Tibial nerve (tissue), 4 donors: Measurements from ENCODE around the gene LGALS14. TPM values are rescaled to one million over a fixed set of nuclear protein-coding genes. Genes with fewer than 3 reads are reported as not detected.
A peak's percentile ranks its signal among the peaks of the same experiment; 100 is the strongest.
"Not testable (repeated sequence)": the region's sequence is repeated elsewhere in the genome, so short reads cannot be mapped to it uniquely, and the experiment has no call there.

Source experiments
- DNase-seq, 2 donors: peaks; one replicate each; pipeline ENCODE4 v3.0.0-alpha.2; 2019; ENCODE audit warnings: low spot score in 2 of 2
- H3K27ac ChIP-seq, 4 donors: fragments of 200-600 bp; sonication (generic) in 3 of 4; one replicate each; pipeline ENCODE4 v1.5.1; 2017 to 2019; ENCODE audit warnings: mild to moderate bottlenecking in 1 of 4
- H3K27me3 ChIP-seq, 2 donors: fragments of 200-600 bp; sonication (generic) in 1 of 2; one replicate each; pipeline versions ENCODE4 v1.5.1 to v1.6.0; 2017 to 2019
- H3K36me3 ChIP-seq, 3 donors: fragments of 200-600 bp; sonication (generic); one replicate each; pipeline ENCODE4 v1.5.1; 2018 to 2019
- H3K4me1 ChIP-seq, 4 donors: fragments of 200-600 bp; sonication (generic) in 3 of 4; one replicate each; pipeline ENCODE4 v1.5.1; 2017 to 2019
- H3K4me3 ChIP-seq, 4 donors: fragments of 200-600 bp; sonication (generic) in 3 of 4; one replicate each; pipeline ENCODE4 v1.5.1; 2017 to 2019; ENCODE audit warnings: mild to moderate bottlenecking in 1 of 4, moderate library complexity in 1 of 4
- H3K9me3 ChIP-seq, 4 donors: fragments of 200-600 bp; sonication (generic) in 3 of 4; one replicate each; pipeline ENCODE4 v1.5.1; 2017 to 2019
- EP300 ChIP-seq, 2 donors: sonication (generic); formaldehyde crosslinking; IDR thresholded peaks; one replicate each; pipeline ENCODE4 v1.6.1; 2017; ENCODE audit warnings: antibody characterized with exemption in 2 of 2, mild to moderate bottlenecking in 1 of 2
- POLR2A ChIP-seq, 2 donors: fragments of 450-650 bp; IDR thresholded peaks; one replicate each; pipeline ENCODE4 v1.6.1; 2017; ENCODE audit warnings: antibody characterized with exemption in 2 of 2, mild to moderate bottlenecking in 2 of 2, moderate library complexity in 2 of 2
- WGBS, 2 donors: methylation state at CpG; one replicate each; pipeline ENCODE4 v1.1.5; 2018; 5-methylcytosine and 5-hydroxymethylcytosine counted together
- total RNA-seq, 4 donors: library from RNA; depleted of rRNA; stranded (reverse); fragments of >200 nt; gene quantifications; one replicate each; pipeline ENCODE4 v1.1.0, GENCODE V29; 2016
- TF ChIP-seq, protein P1 (sequence below), 5 experiments: fragments of 200-600 bp in 3 of 5; fragments of 450-650 bp in 2 of 5; sonication (generic) in 3 of 5; IDR thresholded peaks; one replicate each; pipeline ENCODE4 v1.5.1; 2016 to 2019; ENCODE audit warnings: antibody characterized with exemption in 5 of 5, mild to moderate bottlenecking in 3 of 5, moderate library complexity in 2 of 5

LGALS14 gene
- total RNA-seq, 4 donors from 2014 or later: not detected

DNA sequence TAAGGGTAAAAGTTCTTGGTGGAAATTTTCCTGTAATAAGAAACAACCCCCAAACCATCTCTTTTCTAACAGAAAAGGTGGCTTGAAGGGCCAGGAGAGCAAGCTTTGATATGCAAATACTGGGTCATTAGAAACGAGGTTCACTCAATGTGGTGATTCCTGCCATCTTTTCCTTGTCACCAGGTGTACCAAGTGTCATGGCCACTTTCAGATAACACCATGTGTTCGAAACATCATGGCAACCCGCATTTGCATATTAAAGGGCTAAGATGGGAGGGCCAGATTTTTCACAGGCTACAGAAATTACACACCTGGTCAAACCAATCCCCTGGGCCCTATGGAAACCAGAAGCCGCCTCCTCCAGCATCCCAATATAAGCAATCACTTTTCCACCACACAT lies 33.3 kb upstream of the LGALS14 start:
- H3K27me3 ChIP-seq: no peaks in the 10 kb centered on the region
- H3K27ac ChIP-seq: no peak overlapping the region
- H3K4me3 ChIP-seq: no peak overlapping the region
- H3K36me3 ChIP-seq: no peaks in the 10 kb centered on the region
- 42% methylated on average over 4 of the region's 4 CpGs for WGBS, 2 donors
- TF ChIP-seq POLR2A (IDR thresholded peaks at IDR 0.05) (no peak), EP300 (IDR thresholded peaks at IDR 0.05) (no peak)
- TF ChIP-seq, protein P1, sequence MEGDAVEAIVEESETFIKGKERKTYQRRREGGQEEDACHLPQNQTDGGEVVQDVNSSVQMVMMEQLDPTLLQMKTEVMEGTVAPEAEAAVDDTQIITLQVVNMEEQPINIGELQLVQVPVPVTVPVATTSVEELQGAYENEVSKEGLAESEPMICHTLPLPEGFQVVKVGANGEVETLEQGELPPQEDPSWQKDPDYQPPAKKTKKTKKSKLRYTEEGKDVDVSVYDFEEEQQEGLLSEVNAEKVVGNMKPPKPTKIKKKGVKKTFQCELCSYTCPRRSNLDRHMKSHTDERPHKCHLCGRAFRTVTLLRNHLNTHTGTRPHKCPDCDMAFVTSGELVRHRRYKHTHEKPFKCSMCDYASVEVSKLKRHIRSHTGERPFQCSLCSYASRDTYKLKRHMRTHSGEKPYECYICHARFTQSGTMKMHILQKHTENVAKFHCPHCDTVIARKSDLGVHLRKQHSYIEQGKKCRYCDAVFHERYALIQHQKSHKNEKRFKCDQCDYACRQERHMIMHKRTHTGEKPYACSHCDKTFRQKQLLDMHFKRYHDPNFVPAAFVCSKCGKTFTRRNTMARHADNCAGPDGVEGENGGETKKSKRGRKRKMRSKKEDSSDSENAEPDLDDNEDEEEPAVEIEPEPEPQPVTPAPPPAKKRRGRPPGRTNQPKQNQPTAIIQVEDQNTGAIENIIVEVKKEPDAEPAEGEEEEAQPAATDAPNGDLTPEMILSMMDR (IDR thresholded peaks at IDR 0.05): no peak
- H3K9me3 ChIP-seq: no peaks in the 10 kb centered on the region
- H3K4me1 ChIP-seq: no peaks in the 10 kb centered on the region
- no peak for DNase-seq

DNA sequence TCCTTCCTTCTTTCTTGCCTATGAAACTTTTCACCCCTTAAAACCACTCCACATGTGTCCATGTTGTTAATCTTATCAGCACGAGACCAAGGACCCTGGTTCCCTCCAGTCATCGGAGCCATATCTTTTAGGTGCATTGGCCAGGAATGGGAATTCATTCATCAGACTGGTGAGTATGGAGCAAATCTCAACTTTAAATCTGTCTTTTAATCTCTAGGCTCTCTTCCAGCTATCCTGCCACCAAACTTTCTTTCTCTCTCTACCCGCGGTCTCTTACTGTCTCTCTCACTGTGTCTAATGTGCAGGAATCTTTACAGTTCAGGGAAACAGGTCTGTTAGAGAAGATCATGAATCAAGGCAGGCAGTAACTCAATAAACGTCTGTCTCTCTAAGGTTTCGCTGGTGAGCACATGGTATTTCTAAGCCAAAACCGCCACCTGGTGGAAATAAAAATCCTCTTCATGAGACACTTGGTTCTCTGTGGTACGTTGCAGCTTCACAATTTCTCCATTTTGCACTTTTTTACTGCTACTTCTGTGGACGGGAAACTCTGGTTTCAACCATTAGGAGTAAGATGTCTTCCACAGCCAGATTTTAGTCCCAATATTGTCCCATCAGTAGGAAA lies 32.4 kb upstream of the LGALS14 start:
- Histone ChIP-seq H3K4me1 (no peaks in the 10 kb centered on the region), H3K27me3 (no peaks in the 10 kb centered on the region), H3K4me3 (no peak overlapping the region), H3K27ac (no peak overlapping the region), H3K9me3 (no peaks in the 10 kb centered on the region), H3K36me3 (no peaks in the 10 kb centered on the region)
- no peak for TF ChIP-seq POLR2A (IDR thresholded peaks at IDR 0.05)
- TF ChIP-seq, protein P1 (IDR thresholded peaks at IDR 0.05): peak in 4 of 5 experiments; percentile 22 to 52 (median 44)
- DNase-seq: peak in 1 of 2 donors; percentile 51
- WGBS, 2 donors: 14 to 16% methylated on average over 9 of the region's 9 CpGs

DNA sequence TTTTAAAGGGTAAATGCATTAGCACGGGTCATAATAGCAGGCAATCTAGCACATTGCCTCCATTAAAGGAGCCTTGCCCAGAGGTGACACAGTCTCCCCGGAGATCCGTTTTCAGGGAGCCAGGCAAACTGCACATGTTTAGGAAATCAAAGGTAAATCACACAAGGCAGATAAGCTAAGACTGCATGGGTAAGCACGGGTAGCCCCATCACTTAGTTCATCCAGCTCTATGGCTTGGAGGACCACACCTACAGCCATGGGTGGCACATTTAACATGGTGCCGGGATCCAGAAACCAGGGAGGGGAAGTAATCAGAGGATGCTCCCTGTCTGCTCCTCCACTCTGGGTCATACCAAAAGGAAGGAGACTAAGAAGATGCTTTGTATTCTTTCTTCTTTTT lies 31.8 kb upstream of the LGALS14 start:
- WGBS, 2 donors: 64 to 72% methylated on average over 5 of the region's 5 CpGs
- TF ChIP-seq EP300 (IDR thresholded peaks at IDR 0.05) (no peak), POLR2A (IDR thresholded peaks at IDR 0.05) (no peak)
- TF ChIP-seq, protein P1 (IDR thresholded peaks at IDR 0.05): no peak
- DNase-seq: no peak
- H3K27ac ChIP-seq: no peak overlapping the region
- no peaks in the 10 kb centered on the region for H3K27me3 ChIP-seq
- H3K4me3 ChIP-seq: no peak overlapping the region
- H3K9me3 ChIP-seq: no peaks in the 10 kb centered on the region
- H3K36me3 ChIP-seq: no peaks in the 10 kb centered on the region
- H3K4me1 ChIP-seq: no peaks in the 10 kb centered on the region

DNA sequence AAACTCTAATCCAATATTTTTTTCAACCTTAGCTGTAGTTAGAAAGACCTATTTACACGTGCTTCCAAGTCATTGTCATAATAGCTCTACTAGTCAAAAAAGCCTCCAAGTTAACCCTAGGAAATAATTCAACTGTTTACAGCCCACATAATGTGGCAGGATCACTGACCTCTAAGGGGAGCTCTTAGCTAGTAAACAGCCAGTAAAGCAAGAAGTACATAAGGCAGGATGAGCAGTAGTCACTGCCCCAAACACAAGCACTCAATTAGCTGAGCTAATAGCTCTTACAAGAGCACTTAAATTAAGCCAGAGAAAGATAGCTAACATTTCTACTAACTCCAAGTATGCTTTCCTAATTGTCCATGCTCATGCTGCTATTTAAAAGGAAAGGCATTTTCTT lies 30.4 kb upstream of the LGALS14 start:
- H3K27me3 ChIP-seq, H3K36me3 ChIP-seq, H3K4me1 ChIP-seq, H3K9me3 ChIP-seq, H3K27ac ChIP-seq, H3K4me3 ChIP-seq, DNase-seq: not testable (repeated sequence)
- 16 to 24% methylated on average over 1 of the region's 1 CpG for WGBS, 2 donors

DNA sequence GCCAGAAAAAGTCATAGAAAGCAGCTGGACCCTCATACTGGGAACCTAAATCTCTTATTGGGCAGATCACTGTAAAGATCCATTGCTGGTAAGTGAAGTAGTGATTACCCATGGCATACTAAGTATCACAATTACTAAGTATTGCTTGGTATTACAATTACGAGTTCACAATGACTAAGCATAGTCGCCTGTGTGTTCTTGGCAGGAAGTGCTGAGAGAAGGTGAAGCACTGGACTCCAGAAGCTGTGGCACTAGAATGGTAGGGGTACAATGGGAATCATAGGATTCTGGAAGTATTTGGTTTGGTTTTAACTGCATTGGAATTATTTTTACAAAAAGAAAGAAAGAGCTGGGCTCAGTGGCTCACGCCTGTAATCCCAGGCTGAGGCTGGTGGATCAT lies 28.3 kb upstream of the LGALS14 start:
- TF ChIP-seq POLR2A (IDR thresholded peaks at IDR 0.05): no peak
- TF ChIP-seq EP300 (IDR thresholded peaks at IDR 0.05): no peak
- TF ChIP-seq, protein P1 (IDR thresholded peaks at IDR 0.05): no peak
- Histone ChIP-seq H3K4me1 (peaks cover 0 to 12% (median 0%) of the 10 kb centered on the region in 4 donors), H3K27ac (no peak overlapping the region), H3K36me3 (no peaks in the 10 kb centered on the region), H3K27me3 (no peaks in the 10 kb centered on the region), H3K4me3 (no peak overlapping the region), H3K9me3 (no peaks in the 10 kb centered on the region)
- no peak for DNase-seq
- WGBS, 2 donors: 63 to 78% methylated on average over 3 of the region's 3 CpGs
